PC-9 (cell line): ENCODE measurements around the gene HCFC1R1. TPM values are rescaled to one million over a fixed set of nuclear protein-coding genes. Genes with fewer than 3 reads are reported as not detected.
A peak's percentile ranks its signal among the peaks of the same experiment; 100 is the strongest.

Experiments used
- BruUV-seq: library from RNA; stranded (reverse); fragments of 400-500 nt; replicated peaks from 2 replicates; lab custom pipeline; 2021; lab: Mats Ljungman, UMichigan
- CTCF ChIA-PET: fragments of 300-600 bp; sonication (Branson Sonifier 250); formaldehyde crosslinking; loops from one replicate; lab custom pipeline; 2022; ENCODE audit warnings: antibody characterized with exemption; lab: Charles Lee
- POLR2A ChIA-PET: fragments of 300-600 bp; sonication (Branson Sonifier 250); formaldehyde crosslinking; loops from one replicate; lab custom pipeline; 2022; ENCODE audit warnings: antibody characterized with exemption; ENCODE audit not compliant: unreplicated experiment; lab: Charles Lee
- DNase-seq, 2 experiments: peaks; one replicate each; pipeline versions ENCODE4 v3.0.0 to v3.0.0-alpha.2; 2015 to 2022; ENCODE audit warnings: mixed read lengths in 1 of 2
- H2AFZ ChIP-seq: fragments of 200-600 bp; sonication (generic); 2 replicates; pipeline ENCODE4 v1.8.1; 2017; ENCODE audit warnings: antibody characterized with exemption
- H3F3A ChIP-seq: fragments of 200-600 bp; sonication (generic); 2 replicates; pipeline ENCODE4 v1.8.1; 2017; ENCODE audit warnings: antibody characterized with exemption, mild to moderate bottlenecking, low read depth; ENCODE audit not compliant: insufficient read depth
- H3K27ac ChIP-seq: fragments of 200-600 bp; sonication (generic); 2 replicates; pipeline ENCODE4 v1.6.1; 2016; ENCODE audit warnings: mixed run types
- H3K27me3 ChIP-seq: fragments of 200-600 bp; sonication (generic); 2 replicates; pipeline ENCODE4 v1.6.1; 2016; ENCODE audit warnings: low read depth, mixed run types; ENCODE audit not compliant: insufficient read depth
- H3K36me3 ChIP-seq: fragments of 200-600 bp; sonication (generic); 2 replicates; pipeline ENCODE4 v1.6.1; 2016; ENCODE audit warnings: low read depth, mixed run types
- H3K4me1 ChIP-seq: fragments of 200-600 bp; sonication (generic); replicated peaks from 2 replicates; pipeline ENCODE4 v1.6.1; 2016; ENCODE audit warnings: mixed run types; ENCODE audit not compliant: insufficient read depth
- H3K4me2 ChIP-seq: fragments of 200-600 bp; sonication (generic); 2 replicates; pipeline ENCODE4 v1.6.1; 2017; ENCODE audit warnings: mixed run types
- H3K4me3 ChIP-seq: fragments of 200-600 bp; sonication (generic); 2 replicates; pipeline ENCODE4 v1.6.1; 2016; ENCODE audit warnings: mixed run types
- H3K79me2 ChIP-seq: fragments of 200-600 bp; sonication (generic); 2 replicates; pipeline ENCODE4 v1.6.1; 2017; ENCODE audit warnings: low read depth, mixed run types
- H3K9me2 ChIP-seq: fragments of 200-600 bp; sonication (generic); 2 replicates; pipeline ENCODE4 v1.8.1; 2017; ENCODE audit warnings: mild to moderate bottlenecking; ENCODE audit not compliant: insufficient read depth
- H3K9me3 ChIP-seq: fragments of 200-600 bp; sonication (generic); 2 replicates; pipeline ENCODE4 v1.8.1; 2016; ENCODE audit warnings: low read depth; ENCODE audit not compliant: insufficient read depth
- H4K20me1 ChIP-seq: fragments of 200-600 bp; sonication (generic); 2 replicates; pipeline ENCODE4 v1.8.1; 2017; ENCODE audit not compliant: insufficient read depth
- CTCF ChIP-seq: fragments of 200-600 bp; sonication (generic); conservative IDR thresholded peaks from 2 replicates; pipeline ENCODE4 v1.6.1; 2017; ENCODE audit warnings: mixed run types, antibody characterized with exemption, mild to moderate bottlenecking, moderate library complexity
- EZH2 ChIP-seq: fragments of 200-600 bp; sonication (generic); IDR thresholded peaks from 2 replicates; pipeline ENCODE4 v1.8.0; 2017; ENCODE audit warnings: antibody characterized with exemption, low read depth
- intact Hi-C: fragments of 100-400 bp; cut with micrococcal nuclease; formaldehyde crosslinking; loops from one replicate; pipeline ENCODE4 v1.10.0; 2022; ENCODE audit not compliant: unreplicated experiment
- total RNA-seq: library from RNA; stranded (reverse); gene quantifications from 2 replicates; pipeline ENCODE4 v1.2.3, GENCODE V29; 2021

The HCFC1R1 gene
- total RNA-seq, 1 experiment from 2014 or later = 118 TPM

- DNase-seq = peak in 1 of 2 experiments; percentile 67
- intact Hi-C loops = loop anchor here (1.0 to 2.0 kb wide), 3 partner anchors 9 to 54 kb away; no protein-coding TSS in a partner anchor
- no peak overlapping the region for H3K4me2 ChIP-seq
- H3K9me2 ChIP-seq = no peaks in the 10 kb centered on the region
- no peak overlapping the region for H3K4me3 ChIP-seq
- H3K4me1 ChIP-seq = peaks cover 38% of the 10 kb centered on the region
- H2AFZ ChIP-seq = no peak overlapping the region
- CTCF ChIA-PET = interaction anchor here (0.6 to 1.6 kb wide), 7 partner anchors 8 to 125 kb away, joined by 3 to 15 read pairs (median 4); partner anchors contain the start of genes CLDN9, HCFC1R1, THOC6 and TNFRSF12A
- peaks cover 32% of the 10 kb centered on the region for H3F3A ChIP-seq
- H3K79me2 ChIP-seq = peaks cover 12% of the 10 kb centered on the region; the same call in 1 of the 2 replicates
- no peak for TF ChIP-seq EZH2
- no peak for TF ChIP-seq CTCF
- H3K36me3 ChIP-seq = no peaks in the 10 kb centered on the region
- H3K27ac ChIP-seq = no peak overlapping the region
- no peaks in the 10 kb centered on the region for H3K9me3 ChIP-seq
- no peaks in the 10 kb centered on the region for H3K27me3 ChIP-seq
- POLR2A ChIA-PET = interaction anchor here (0.6 to 3.2 kb wide), 3 partner anchors 9 to 23 kb away, joined by 8 to 87 read pairs (median 9); partner anchors contain the start of genes HCFC1R1, THOC6 and TNFRSF12A
- H4K20me1 ChIP-seq = no peaks in the 10 kb centered on the region
- no TSS peak for BruUV-seq
Observed at GRCh38 chr16:3004319-3004718, 19.4 kb downstream of the HCFC1R1 start.

GRCh38 chr16:3003582-3004270, 20.0 kb downstream of the HCFC1R1 start:
- H3K4me2 ChIP-seq = peak overlapping the region; percentile 44; the same call in 1 of the 2 replicates
- H3K4me3 ChIP-seq = no peak overlapping the region; the same call in 1 of the 2 replicates
- BruUV-seq = no TSS peak
- H3K27ac ChIP-seq = no peak overlapping the region
- peak; percentile 61 for TF ChIP-seq CTCF
- TF ChIP-seq EZH2 = no peak
- peaks cover 32% of the 10 kb centered on the region for H3K4me1 ChIP-seq
- H3K9me3 ChIP-seq = no peaks in the 10 kb centered on the region
- no peaks in the 10 kb centered on the region for H4K20me1 ChIP-seq
- no peaks in the 10 kb centered on the region for H3K9me2 ChIP-seq
- H2AFZ ChIP-seq = no peak overlapping the region
- intact Hi-C loops = loop anchor here (1.0 to 2.0 kb wide), 6 partner anchors 8 to 126 kb away; no protein-coding TSS in a partner anchor
- no peaks in the 10 kb centered on the region for H3K27me3 ChIP-seq
- no peaks in the 10 kb centered on the region for H3K36me3 ChIP-seq
- CTCF ChIA-PET = interaction anchor here (0.6 to 1.6 kb wide), 7 partner anchors 9 to 126 kb away, joined by 3 to 15 read pairs (median 4); partner anchors contain the start of genes CLDN9, HCFC1R1, THOC6 and TNFRSF12A
- peaks cover 12% of the 10 kb centered on the region; the same call in 1 of the 2 replicates for H3K79me2 ChIP-seq
- H3F3A ChIP-seq = peaks cover 26% of the 10 kb centered on the region
- DNase-seq = peak; percentile 96 to 100
- POLR2A ChIA-PET = interaction anchor here (0.6 to 3.2 kb wide), 4 partner anchors 9 to 24 kb away, joined by 8 to 87 read pairs (median 19); partner anchors contain the start of genes CLDN9, HCFC1R1, THOC6 and TNFRSF12A

GRCh38 chr16:3001316-3001715, 22.4 kb downstream of the HCFC1R1 start:
- ChIA-PET CTCF (no interaction called here), POLR2A (no interaction called here)
- Histone ChIP-seq H3K36me3 (no peaks in the 10 kb centered on the region), H3K79me2 (peaks cover 7% of the 10 kb centered on the region; the same call in 1 of the 2 replicates), H4K20me1 (no peaks in the 10 kb centered on the region), H3K9me2 (no peaks in the 10 kb centered on the region), H2AFZ (no peak overlapping the region), H3K4me3 (no peak overlapping the region), H3K27ac (no peak overlapping the region), H3K9me3 (no peaks in the 10 kb centered on the region), H3K4me1 (peaks cover 8% of the 10 kb centered on the region), H3K27me3 (no peaks in the 10 kb centered on the region), H3K4me2 (no peak overlapping the region), H3F3A (peaks cover 13% of the 10 kb centered on the region; the same call in 1 of the 2 replicates)
- intact Hi-C loops = no loop called here
- no peak for DNase-seq
- no TSS peak for BruUV-seq
- TF ChIP-seq EZH2 = no peak
- TF ChIP-seq CTCF = no peak
